ENCODE results near the gene RNF144A.
"Not testable (repeated sequence)": the region's sequence is repeated elsewhere in the genome, so short reads cannot be mapped to it uniquely, and the experiment has no call there.

Gene RNF144A

GRCh38 chr2:6930923-6931647 lies 13.9 kb downstream of the RNF144A start:
- no peak for FAIRE-seq

DNA sequence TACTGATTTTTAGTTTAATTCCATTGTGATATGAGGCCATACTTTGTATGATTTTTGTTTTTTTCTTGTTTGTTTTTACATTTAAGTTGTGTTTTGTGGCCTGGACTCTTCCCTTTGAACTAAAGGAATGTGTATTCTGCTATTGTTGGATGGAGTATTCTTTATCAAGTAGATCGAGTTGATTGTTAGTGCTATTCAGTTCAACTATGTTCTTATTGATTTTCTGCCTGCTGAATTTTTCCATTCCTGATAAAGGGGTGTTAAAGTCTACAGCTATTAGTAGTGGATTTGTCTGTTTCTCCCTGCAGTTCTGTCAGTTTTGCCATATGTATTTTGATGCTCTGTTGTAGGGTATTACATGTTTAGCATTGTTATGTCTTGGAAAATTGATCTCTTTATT lies 14.5 kb downstream of the RNF144A start:
- no peak for FAIRE-seq

- FAIRE-seq, result no peak
These were observed 15.0 kb downstream of the RNF144A start for GRCh38 chr2:6932206-6932605.

- no peak for FAIRE-seq
These were observed 15.6 kb downstream of the RNF144A start for GRCh38 chr2:6932828-6933227.

- FAIRE-seq, result no peak
These were observed 16.7 kb downstream of the RNF144A start for GRCh38 chr2:6933911-6934310.

GRCh38 chr2:6934345-6934744 lies 17.1 kb downstream of the RNF144A start:
- no peak for FAIRE-seq

- FAIRE-seq, result no peak
These were observed 17.8 kb downstream of the RNF144A start for GRCh38 chr2:6934758-6935651.

DNA sequence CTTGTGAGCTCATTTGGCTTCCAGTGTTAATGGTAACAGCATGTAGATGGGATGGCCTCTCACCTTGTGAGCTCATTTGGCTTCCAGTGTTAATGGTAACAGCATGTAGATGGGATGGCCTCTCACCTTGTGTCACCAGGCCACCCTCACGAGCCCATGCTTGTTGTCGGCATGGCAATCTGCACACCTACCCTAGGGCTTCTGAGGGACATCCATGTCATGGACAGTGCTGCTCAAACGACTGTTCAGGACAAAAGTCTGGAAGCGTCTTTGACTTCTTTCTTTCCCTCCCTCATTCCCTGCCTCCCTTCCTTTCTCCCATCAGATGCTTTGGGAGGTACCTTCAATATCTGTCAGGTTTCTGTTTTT lies 18.4 kb downstream of the RNF144A start:
- not testable (repeated sequence) for FAIRE-seq

- FAIRE-seq, result no peak
These were observed 19.9 kb downstream of the RNF144A start for GRCh38 chr2:6937157-6937556.

GRCh38 chr2:6937582-6937981 lies 20.4 kb downstream of the RNF144A start:
- no peak for FAIRE-seq

GRCh38 chr2:6939071-6939470 lies 21.9 kb downstream of the RNF144A start:
- FAIRE-seq, result no peak

DNA sequence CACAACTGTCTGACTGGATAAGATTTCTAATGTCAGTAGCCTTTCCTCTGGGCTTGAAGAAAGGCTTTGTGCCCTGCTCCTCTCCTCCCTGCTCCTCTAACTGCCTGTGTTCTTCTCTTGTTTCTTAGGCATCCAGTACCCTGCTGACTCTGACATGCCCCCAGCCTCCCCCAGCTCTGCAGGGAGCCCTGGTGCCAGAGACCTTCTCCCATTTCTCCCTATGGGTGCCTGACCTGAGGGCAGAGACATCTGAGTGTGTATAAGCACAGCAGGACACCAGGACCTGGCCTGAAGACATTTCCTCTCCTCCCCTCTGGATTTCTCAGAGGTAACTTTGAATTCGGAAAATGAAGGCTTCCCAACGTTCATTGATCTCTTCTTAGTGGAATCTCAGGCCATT lies 23.6 kb downstream of the RNF144A start:
- no peak for FAIRE-seq

- no peak for FAIRE-seq
These were observed 24.3 kb downstream of the RNF144A start for GRCh38 chr2:6941299-6942046.

DNA sequence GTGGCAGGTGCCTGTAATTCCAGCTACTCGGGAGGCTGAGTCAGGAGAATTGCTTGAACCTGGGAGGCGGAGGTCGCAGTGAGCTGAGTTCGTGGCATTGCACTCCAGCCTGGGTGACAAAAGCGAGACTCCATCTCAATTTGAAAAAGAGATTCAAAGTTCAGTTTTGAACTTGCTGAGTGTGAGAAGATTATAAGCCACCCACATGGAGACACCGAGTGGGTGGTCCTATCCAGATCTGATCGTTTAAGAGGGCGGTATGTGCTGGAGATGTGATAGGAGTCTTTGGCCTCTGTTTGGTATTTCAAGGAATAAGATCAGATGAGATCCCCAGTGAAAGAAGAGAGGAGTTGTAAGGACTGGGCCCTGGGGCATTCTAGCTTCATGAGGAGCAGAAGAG lies 25.6 kb downstream of the RNF144A start:
- FAIRE-seq, result no peak

- no peak for FAIRE-seq
These were observed 26.3 kb downstream of the RNF144A start for GRCh38 chr2:6943523-6943922.

GRCh38 chr2:6943971-6944370 lies 26.8 kb downstream of the RNF144A start:
- no peak for FAIRE-seq

GRCh38 chr2:6944555-6944954 lies 27.3 kb downstream of the RNF144A start:
- FAIRE-seq, result no peak

- FAIRE-seq, result no peak
These were observed 28.0 kb downstream of the RNF144A start for GRCh38 chr2:6945087-6945813.

- FAIRE-seq, result no peak
These were observed 28.6 kb downstream of the RNF144A start for GRCh38 chr2:6945821-6946220.

- FAIRE-seq, result no peak
These were observed 29.5 kb downstream of the RNF144A start for GRCh38 chr2:6946722-6947121.

DNA sequence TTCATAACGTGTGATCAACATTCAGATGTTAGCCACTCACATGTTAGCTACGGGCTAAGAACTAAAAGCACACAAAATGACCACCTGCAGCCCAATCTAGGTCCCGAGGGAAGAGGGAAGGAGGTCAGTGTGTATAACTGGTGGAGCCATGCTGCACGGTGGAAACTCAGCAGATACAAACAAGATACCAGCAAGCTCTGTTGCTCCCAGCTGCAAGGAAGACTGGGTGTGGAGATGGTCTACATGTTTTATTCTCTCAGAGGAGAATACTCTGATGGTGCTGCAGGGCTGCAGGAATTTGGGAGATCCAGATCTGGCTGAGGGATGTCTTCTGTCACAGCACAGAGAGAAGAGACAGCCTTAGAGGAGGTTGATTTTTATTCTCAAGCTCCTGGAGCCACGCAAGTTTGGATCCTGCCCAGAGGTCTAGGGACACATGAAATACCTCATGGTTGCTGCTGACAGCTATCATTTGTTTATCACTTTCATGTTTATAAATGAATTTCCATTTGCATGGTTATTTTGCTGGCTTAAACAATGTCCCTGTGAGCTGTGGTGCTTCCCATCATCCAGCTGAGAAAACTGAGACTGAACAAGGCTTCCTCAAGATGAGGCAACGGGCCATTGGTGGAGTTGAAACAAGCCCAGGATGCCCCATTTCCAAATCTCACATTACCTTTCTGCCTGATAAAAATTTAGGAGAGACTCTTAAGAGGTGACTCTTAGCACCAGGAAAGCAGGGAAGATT lies 30.9 kb downstream of the RNF144A start:
- FAIRE-seq, result no peak
